ENCODE results near the gene TNFRSF18.

TNFRSF18 gene

DNA sequence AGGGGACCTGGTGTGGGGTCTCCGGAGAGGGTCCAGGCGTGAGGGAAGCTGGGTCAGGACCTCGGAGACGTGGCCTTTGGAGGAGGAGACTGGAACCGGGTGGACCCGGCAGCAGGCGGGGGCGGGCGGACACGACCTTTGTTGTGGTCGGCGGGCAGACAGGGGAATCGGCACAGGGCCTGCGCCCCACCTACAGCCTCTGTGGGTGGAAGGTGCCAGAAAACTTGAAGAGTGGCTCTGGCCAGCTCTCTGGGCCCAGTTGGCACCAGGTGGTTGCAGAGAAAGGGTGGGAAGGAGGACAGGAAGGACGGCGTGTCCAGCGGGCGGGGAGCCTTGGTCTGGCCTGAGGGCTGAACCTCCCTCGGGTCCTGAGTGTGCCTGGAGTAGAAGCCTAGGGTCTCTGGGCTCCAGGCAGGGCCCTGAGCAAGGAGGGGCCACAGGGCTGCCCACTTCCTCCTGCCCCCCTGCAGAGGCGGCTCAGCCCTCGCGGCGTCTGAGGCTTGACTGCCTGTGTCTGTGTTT is 40.4 kb downstream of the TNFRSF18 start:
- DNase-seq (ENCODE audit: low read depth): no peak

GRCh38 chr1:1165485-1165884 is 40.9 kb downstream of the TNFRSF18 start:
- DNase-seq (ENCODE audit: low read depth): no peak

DNA sequence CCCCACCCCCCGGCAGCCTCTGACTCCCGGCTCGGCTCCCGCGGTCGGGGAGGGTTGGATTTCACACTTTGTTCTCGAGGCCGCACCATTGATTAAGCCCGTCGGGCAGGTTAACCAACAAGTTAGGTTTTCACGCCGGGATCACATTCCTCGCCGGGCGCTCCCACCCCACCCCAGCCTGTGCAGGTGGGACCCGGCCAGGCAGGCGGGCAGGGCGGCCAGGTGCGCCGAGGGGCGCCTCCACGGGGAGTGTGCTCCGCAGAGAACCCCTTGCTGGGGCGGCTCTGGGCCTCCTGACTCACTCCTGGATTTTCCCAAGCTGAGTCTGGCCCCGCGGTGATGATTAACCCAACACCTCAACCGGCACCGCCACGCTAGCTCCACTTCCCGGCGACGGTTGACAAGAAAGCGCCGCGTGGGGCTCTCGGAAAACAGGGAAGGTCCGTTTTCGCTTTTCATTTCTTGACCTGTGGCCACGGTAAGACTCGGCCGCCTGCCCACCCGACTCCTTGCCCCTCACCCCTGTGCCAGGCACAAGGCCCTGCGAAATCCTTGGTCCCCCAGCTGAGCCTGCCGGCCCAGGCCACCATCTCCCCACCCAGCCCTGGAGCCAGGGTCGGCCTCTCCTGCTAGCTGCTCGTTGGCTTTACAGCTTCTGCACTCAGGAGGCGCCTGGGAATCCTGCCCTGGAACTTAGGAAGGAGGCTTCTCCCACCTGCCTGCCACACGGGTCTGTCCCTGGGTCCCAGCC is 41.5 kb downstream of the TNFRSF18 start:
- no peak for DNase-seq (ENCODE audit: low read depth)

- no peak for DNase-seq (ENCODE audit: low read depth)
Measured at GRCh38 chr1:1164361-1164700, 42.1 kb downstream of the TNFRSF18 start.

DNA sequence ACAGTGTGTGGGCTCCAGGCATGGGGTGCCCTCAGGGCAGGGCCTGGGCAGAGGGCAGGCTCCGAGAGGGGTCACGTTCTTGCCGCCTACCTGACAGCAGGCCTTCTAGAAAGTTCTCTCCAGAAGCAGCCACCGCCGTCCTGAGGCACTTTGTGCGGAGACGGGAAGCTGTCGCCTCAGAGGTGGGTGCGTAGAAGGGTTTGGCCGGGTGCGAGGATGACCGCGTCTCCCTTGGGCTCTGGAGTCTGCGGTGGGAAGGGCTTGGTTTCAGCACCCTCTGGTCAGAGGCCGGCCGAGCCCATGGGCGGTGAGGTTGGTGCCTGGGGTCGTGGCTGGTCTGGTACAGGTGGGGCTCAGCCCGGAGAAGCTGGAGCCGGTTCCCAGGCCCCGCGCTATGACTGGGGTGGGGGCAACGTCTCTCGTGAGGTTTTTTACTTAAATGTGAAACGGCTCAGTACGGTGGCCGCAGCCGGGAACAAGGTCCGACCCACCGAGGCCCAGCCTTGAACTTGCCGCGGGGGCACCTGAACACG is 42.8 kb downstream of the TNFRSF18 start:
- no peak for DNase-seq (ENCODE audit: low read depth)

GRCh38 chr1:1162597-1163537 is 43.5 kb downstream of the TNFRSF18 start:
- no peak for DNase-seq (ENCODE audit: low read depth)

GRCh38 chr1:1161683-1162079 is 44.7 kb downstream of the TNFRSF18 start:
- no peak for DNase-seq (ENCODE audit: low read depth)

GRCh38 chr1:1161078-1161682 is 45.2 kb downstream of the TNFRSF18 start:
- no peak for DNase-seq (ENCODE audit: low read depth)

DNA sequence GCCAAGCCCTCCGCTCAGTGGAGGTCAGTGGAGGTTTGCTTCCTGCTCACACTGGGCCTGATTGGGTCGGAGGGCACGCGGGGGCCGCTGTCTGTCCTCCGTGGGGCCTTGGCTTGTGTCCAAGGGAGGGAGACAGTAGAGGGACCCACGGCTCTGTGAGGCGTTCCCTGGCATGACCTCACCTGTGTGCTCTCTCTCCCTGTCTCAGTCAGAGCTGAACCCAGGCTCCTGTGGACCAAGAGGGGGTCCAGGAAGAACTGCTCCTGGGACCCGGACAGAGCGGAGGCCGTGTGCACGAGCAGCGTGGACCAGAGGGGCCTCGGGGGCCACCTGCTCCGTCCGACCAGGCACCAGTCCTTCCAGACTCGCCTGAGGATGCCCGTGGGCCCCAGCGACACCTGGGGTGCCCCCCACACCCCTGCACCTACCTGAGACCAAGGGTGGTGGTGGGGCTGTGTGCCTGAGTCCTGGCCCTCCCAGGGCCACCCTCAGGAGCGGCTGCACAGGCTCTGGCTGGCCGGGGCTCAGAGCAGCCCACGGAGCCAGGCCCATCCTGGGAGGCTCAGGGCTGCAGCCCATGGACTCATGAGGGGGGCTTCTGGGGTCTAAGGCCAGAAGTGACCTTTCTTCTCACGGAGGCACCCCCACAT is 46.0 kb downstream of the TNFRSF18 start:
- no peak for DNase-seq (ENCODE audit: low read depth)

DNA sequence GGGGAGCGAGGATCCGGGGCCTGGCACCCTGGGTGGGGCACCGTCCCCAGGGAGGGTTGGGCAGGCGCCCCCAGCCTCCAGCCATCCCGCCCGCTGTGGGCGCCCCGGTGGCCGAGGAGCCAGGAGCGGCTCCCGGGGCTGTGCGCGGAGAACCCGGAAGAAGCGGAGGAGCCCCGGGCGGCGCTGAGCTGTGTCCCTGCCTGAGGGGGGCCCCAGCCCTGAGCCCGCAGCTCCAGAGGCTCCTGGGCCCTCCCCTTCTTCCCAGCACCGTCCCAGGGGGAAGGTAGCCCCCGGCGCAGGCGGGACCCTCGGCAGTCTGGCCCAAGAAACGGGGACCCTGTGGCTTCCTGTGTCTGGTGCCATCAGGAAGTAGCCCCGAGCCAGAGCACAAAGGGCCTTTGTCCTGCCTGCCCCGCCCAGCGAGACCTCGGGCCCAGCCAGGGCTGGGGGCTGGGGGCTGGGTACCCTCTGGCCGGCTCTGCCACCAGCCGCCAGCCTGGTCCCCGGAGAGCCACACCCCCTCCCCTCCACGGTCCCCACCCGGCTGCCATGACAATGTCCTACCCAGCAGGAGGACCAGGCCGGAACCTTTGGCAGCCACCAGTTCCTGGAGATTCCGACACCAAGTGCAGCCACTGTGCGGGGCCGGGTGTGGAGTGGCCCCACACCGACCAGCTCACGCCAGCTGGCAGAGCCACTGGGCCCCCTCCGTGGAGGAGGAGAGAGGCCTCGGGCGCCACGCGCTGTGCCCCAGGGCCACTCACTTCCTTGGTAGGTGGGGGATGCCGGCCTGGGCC is 48.3 kb downstream of the TNFRSF18 start:
- DNase-seq (ENCODE audit: low read depth): no peak

- peak; percentile 37 for DNase-seq (ENCODE audit: low read depth)
Measured at GRCh38 chr1:1157426-1157913, 48.9 kb downstream of the TNFRSF18 start.

- no peak for DNase-seq (ENCODE audit: low read depth)
Measured at GRCh38 chr1:1157033-1157365, 49.4 kb downstream of the TNFRSF18 start.

- DNase-seq (ENCODE audit: low read depth): no peak
Measured at GRCh38 chr1:1156140-1157032, 50.0 kb downstream of the TNFRSF18 start.

GRCh38 chr1:1155258-1155657 is 51.1 kb downstream of the TNFRSF18 start:
- no peak for DNase-seq (ENCODE audit: low read depth)

- no peak for DNase-seq (ENCODE audit: low read depth)
Measured at GRCh38 chr1:1153874-1154273, 52.5 kb downstream of the TNFRSF18 start.
